A172 (cell line): ENCODE results near the gene CNOT1. TPM values are rescaled to one million over a fixed set of nuclear protein-coding genes. Genes with fewer than 3 reads are reported as not detected.
"Not testable (repeated sequence)": the region's sequence is repeated elsewhere in the genome, so short reads cannot be mapped to it uniquely, and the experiment has no call there.

Experiments used
- DNase-seq: peaks from one replicate; pipeline ENCODE4 v3.0.0-alpha.2; 2015; ENCODE audit warnings: low spot score
- total RNA-seq: library from RNA; depleted of rRNA; stranded (reverse); fragments of >200 nt; shearing (Covaris generic); gene quantifications from 2 replicates; pipeline ENCODE4 v1.2.3, GENCODE V29; 2014

CNOT1 gene
- total RNA-seq, 1 experiment from 2014 or later, result 60.4 TPM

DNA sequence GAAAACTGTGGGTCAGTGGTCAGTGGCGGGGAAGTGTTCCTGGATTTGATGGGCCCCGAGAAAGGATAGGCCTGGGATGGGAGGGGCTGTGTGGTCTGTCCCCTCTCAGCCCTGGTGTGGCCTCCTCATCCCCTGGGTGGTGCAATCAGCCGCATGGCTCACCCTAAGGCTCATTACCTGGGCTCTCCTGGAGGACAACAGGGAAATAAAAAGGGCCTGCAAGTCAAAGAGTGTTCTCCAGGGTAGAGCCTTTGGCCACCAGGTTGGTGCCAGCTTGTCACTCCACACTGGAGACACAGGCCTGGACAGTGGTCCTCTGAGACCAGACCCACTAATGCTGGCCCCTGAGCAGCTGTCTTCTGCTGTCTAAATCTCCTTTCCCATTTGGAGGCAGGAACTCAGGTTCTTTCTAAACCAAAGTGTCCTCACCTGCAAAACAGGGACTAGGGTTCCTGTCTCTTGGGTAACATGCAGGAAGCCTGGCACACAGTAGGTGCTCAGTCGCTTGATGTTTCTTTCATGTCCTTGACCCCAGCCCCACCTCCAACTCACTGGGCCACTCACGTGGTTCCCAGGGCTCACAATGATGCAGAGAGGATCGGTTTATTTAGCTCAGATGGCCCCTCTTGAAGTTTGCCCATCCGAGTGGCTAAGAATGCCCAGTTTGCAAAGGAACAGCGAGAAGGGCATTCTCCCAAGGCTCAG lies 127.3 kb downstream of the CNOT1 start:
- no peak for DNase-seq

DNA sequence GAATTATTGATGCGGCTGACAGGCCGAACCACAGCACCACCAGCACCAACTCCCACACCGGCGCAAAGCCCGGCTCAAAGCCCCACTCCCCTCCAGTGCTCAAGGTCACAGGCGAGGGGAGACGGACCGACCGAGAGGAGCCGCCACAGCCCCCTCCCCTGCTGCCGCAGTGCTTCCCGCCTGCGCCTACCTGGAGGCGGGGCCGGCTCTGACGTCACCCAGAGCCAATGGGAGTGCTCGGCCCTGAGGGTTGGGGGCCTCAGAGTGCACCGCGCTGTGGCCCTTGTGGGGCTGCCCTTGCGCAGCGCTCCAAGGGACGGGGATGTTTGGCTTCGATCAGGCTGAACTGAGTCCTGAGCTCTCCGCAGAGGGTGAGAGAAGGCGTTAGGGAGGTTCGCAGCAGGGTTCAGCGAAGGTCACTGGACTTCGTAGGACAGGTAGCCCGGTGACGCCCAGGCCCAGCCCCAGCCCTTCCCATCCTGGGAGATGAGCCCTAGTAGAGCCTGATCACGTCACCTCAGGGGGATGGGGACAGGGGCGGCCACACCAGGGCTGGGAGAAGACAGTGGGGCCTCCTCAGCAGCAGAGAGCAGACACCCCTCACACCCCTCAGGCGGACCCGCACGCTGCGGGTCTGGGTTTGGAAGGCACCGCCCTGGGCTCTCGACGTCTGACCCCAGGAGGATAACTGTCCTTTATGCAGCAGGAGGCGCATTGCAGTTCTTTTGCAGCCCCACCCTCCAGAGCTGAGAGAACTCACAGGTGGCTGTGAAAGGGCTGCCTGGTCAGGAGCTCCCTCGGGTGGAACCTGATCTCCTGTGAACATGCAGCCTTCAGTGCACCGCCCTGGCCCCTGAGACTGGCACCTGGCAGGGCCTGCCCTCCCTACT lies 128.1 kb downstream of the CNOT1 start:
- DNase-seq, result no peak

DNA sequence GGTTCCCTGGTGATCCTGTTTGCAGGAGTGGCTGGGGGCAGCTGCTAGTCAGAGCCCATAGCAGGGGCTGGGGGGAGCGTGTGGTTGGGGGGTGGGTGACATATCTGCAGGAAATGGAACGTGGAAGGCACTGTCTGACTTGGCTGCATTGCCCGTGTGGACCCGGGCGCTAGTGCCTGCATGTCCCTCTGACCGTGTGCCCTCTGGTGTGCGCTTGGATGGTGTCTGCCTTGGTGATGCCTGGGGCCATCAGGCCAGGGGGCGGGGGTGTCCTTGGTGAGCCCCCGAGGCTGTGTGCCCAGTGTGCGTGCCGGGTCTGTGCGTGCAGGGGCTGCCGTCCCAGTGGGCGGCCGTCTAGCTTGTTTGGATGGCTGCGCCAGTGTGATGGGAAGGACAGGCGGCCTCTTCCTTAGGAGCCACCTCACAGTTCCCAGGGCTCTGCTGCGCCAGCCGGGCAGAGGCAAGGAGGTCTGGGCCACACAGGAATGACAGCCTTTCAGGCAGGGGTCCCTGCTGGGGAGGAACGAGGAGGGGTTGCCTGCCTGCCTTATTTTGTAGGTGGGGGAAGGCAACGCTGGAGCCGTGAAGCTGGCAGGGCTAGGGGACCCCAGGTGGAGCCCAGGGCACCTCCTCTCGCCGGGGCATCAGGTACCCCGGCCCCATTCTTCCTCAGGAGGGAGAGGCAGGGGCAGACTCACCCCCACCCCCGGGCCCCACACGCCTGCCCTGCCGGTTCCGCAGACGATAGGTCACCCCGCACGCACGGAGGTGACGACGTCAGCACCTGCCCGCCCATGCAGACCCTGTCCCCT lies 129.0 kb downstream of the CNOT1 start:
- no peak for DNase-seq

DNA sequence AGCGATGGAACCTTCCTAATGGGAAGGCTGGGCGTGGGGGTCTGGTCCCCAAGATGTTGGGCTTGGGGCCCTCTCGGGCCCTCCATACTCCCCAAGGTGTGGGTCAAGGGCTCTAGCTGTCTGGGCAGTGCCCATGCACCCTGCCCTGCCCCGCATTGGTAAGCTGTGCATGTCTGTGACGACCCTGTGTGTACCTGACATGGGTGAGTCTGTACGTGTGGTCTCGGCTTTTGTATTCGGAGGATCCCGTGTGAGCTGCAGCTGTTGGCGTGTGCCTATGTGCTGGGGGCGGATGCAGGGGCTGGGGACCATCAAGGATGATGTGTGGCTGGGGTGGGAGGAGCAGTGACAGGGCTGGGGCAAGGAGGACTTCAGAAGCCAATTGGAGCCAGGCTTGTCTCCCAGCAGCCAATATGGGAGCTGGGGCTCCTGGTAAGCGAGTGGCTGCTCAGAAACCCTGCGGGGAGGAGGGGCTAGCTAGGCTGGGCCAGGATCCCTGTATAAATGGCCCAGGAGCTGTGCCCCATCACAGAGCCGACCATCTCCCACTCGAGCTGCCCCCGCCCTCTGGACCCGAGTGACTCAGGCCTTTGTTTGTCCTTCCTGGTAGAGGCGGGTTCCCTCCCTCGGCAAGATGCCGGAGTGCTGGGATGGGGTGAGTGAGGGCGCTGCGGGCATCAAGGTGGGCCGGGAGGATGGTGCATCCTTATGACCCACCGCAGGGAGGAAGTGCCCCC lies 129.8 kb downstream of the CNOT1 start, which contains the start of gene NDRG4:
Gene NDRG4, plus strand, starts transcription at position 529 of the 737 bp plus-strand sequence. Its CDS starts 106 bp downstream, at position 635.
- DNase-seq, result peak; percentile 89

DNA sequence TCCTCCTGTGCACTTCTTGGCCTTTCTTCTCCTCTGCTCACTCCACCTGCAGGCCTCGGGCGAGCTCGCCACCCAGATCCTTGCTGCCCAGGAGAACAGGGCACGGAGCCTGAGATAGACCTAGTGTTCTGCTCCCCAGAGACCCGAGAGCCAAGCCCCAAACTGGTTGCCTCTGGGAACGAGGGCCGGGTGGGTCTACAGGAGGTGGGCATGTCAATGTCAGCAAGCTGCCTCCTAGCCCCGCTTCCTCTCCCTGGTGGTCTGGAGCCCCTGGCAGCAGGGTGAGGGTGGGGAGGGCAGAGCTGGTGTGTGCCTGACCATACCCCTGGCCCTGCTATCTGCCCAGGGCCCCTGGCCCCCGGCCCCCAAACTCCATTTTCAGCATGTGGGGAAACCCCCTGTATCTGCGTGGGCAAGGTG lies 130.5 kb downstream of the CNOT1 start:
- DNase-seq, result no peak

DNA sequence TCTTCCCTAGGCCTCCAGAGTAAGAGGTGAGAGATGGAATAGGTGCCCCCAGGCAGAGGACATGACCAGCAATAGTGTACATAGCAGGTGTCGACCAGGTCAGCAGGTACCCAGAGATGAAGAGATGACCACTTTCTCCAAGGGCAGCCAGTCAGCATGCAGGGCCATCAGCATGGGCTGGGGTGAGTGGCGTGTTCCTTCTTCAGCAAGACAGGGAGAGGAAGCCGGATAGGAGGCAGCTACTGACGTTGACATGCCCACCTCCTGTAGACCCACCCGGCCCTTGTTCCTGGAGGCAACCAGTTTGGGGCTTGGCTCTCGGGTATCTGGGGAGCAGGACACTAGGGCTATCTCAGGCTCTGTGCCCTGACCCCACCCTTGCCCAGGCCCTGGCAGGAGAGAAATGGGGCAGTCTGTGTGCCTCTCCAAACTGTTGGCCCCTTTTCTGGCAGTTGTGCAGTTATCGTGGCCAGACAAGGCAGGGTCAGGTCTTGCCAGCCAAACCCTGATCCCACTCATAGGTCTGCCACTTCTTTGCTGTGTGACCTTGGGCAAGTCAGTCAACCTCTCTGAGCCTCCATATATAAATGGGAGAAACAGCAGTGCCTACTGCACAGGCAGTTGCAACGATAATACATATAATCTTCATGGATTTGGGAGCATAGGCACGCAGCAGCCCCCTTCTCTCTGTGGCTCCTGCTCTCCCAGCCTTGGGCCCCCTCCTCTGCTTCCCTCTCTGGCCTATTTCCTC lies 131.1 kb downstream of the CNOT1 start:
- DNase-seq, result no peak

DNA sequence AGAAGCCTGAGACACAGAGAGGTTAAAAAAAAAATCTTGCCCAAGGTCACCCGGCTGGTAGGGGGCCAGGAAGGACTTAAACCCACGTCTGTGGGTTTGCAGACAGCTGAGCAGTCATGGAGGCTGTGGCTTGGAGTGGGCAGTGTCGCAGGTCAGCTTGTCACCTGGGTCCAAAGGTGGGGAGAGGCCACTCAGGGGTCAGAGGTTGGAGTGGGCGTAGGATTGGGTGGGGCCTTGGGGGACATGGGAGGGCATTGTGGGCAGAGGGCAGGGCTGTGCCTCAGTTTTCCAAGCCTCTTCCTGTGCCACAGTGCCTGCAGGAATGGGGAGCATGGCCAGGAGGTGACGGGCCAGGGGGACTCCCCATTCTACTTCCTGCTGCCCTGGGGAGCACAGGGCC lies 131.7 kb downstream of the CNOT1 start:
- no peak for DNase-seq

DNA sequence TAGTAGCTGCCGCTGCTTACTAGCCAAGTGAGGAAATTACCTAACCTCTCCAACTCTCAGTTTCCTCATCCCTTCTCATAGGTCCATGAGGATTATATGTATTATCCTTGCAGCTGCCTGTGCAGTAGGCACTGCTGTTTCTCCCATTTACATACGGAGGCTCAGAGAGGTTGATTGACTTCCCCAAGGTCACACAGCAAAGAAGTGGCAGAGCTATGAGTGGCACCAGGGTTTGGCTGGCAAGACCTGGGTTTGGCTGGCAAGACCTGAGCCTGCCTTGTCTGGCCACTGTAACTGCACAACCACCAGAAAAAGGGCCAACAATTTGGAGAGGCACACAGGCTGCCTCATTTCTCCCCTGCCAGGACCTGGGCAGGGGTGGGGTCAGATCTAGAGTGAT lies 132.2 kb downstream of the CNOT1 start:
- no peak for DNase-seq

DNA sequence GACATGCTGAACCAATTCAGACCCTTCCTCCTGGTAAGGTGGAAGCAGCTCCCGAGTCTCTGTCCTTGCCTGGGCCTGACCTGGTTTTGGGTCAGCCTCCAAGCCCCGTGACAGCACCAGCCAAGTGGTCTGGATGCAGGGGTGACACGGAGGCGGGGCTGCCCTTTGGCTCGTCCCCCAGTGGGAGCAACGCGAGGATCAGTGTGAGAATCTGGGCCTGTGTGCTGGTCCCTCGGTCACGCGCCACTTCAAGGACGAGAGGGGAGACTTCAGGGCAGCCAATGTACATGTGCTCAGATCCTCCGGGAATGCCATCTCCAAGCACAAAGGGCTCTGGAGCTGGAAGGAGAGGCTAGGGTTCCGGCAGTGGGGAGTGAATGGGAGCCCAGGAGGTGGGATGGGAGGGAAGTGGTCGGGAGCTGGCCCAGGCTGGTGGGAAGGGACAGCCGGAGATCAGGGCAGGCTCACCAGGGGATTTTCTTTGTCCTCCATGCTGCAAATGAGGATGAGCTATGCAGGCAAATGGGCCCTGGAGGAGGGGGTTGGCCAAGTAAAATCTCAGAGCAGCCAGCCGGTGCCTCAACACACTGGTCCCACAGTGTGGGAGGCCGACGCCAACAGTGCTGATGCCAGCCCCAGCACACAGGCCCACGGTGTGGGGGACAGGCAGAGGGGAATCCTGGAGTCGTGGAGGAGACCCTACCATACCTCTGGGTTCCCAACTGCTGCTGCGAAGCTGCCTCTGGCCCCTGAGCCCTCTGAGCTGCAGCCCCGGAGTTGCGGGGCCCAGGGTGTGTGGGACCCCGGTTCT lies 133.9 kb downstream of the CNOT1 start:
- no peak for DNase-seq

DNA sequence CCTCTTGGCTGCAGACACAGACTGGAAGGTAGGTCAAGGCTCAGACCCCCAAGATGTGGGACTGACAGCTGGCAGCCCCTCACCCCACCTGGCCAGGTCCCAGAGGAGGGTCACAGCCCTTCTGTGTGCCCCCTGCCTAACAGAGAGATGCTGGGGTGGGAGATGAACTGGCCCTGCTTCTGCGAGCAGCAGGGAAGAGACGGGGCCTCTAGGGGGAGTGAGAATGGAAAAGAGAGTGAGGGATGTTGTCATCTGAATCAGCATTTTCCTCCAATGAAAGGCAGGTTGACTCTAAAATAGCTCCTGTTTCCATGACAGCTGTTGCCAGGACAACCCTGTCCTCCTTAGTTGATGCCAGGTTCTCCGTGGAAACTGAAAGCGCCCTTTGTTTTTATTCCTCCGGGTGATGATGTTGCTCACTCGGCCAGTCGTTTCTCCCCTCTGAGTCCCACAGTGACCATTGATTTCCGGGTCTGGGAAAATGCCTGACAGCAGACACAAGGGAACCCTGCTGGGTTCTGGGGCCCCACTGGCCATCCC lies 134.6 kb downstream of the CNOT1 start:
- peak; percentile 99 for DNase-seq

DNA sequence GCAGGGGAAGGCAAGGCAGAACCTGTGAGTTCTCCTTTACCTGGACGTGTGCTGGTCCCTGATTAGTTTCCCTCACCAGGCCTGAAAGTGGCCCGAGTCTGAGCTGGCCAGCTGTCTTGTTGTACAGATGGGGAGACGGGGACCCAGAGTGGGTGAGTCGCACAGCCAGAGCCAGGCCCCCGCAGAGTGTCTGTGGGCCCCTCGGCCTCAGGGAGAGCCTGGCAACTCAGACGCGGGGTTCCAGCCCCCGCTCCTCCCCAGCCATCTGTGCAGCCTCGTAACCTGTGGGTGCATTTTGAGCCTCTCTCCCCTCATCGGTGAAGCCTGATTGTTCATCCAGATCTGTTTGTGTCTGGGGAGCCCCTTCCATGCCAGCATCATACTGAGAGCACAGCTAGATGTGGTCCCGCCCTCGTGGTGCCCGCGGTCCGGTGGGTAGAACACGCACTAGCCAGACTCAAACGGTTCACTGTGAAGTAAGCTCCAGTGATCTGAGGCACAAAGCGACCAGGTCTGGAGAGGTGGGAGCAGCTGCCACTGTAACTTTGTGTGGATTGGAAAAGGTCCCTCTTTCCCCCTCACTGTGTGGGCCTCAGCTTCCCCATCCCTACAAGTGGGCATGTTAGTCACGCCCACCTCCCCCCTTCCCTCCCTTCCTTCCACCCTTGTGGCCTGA lies 135.7 kb downstream of the CNOT1 start:
- DNase-seq, result no peak

DNA sequence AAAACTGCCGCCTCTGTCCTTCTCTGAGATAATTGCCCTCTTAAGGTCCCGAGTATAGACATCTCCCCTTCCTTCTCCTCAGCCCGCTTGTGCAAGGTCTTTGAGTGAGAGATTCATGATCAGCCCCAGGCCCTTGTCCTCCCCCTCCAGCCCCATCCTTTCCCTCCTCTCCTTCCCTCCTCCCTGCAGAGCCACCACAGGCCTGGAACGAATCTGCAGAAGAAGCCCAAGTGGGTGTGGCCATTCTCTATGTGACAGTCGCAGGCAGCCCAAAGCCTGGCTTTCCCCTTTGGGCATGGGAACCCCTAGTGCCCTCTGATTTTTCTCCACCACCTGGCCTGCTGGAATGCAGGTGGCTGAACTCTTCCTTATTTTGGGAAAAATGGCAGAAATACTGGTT lies 136.9 kb downstream of the CNOT1 start:
- no peak for DNase-seq

DNA sequence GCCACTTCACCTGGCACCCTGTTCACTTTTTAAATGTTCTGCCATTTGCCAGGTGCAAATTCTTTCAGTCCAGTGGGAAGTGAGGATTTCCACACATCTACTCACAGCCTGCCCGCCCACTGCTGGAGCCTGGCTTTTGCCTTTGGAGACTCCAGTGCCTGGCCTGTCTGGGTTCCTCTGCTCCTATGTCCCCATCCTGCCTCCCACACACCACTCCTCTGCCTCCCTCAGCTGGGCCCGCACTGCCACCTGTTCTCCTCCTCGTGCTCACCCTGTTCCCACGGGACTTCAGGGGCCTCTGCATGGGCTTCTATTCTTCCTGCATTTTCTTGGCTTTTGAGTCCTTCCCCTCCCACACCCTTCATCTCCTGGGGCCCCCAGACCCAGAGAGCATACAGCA lies 137.6 kb downstream of the CNOT1 start:
- DNase-seq, result no peak

DNA sequence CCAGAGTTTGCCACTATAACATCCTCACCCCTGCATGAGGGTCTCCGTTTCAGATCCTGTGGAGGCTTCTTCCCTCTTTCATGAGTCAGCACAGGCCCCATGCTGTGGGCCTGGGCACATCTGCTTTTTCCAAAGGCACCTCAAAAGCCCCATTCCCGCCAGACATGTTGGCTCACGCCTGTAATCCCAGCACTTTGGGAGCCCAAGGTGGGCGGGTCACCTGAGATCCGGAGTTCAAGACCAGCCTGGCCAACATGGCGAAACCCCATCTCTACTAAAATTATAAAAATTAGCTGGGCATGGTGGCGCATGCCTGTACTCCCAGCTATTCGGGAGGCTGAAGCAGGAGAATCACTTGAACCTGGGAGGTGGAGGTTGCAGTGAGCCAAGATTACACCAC lies 139.1 kb downstream of the CNOT1 start:
- not testable (repeated sequence) for DNase-seq

DNA sequence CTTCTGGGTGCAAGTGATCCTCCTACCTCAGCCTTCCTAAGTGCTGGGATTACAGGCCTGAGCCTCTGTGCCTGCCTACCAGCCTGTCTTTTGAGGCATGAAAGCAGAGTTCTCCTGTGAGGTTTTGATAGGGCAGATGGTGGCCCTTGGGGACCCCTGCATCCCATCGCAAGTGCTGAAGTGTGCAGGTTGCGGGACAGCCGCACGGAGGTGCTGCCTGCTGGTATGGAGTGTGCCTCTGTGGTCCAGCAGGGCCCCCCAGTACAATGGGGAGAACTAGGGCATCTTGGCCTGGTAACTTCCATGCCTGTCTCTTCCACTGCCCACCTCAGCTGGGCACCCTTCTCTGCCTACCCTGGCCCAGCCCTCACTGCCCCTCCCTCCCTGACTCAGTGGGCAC lies 139.6 kb downstream of the CNOT1 start:
- DNase-seq, result no peak

DNA sequence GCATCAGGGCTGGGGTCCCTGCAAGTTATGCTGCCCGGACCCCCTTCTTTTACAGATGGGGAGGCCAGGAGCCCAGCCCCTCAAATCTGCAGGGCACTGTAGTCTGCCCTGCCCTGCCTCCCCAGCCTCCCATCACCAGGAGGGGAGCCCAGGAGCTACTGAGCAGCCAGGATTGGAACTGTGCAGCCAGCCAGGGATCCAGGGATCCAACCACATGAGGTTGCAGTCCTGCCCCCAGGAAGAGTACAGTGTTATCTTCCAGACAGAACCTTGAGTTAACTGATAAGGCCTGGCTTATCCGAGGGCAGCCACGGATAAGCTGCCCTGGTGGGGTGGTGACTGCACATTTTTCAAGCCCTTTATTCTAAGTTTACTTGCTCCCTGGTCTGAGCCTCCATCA lies 141.1 kb downstream of the CNOT1 start:
- no peak for DNase-seq

DNA sequence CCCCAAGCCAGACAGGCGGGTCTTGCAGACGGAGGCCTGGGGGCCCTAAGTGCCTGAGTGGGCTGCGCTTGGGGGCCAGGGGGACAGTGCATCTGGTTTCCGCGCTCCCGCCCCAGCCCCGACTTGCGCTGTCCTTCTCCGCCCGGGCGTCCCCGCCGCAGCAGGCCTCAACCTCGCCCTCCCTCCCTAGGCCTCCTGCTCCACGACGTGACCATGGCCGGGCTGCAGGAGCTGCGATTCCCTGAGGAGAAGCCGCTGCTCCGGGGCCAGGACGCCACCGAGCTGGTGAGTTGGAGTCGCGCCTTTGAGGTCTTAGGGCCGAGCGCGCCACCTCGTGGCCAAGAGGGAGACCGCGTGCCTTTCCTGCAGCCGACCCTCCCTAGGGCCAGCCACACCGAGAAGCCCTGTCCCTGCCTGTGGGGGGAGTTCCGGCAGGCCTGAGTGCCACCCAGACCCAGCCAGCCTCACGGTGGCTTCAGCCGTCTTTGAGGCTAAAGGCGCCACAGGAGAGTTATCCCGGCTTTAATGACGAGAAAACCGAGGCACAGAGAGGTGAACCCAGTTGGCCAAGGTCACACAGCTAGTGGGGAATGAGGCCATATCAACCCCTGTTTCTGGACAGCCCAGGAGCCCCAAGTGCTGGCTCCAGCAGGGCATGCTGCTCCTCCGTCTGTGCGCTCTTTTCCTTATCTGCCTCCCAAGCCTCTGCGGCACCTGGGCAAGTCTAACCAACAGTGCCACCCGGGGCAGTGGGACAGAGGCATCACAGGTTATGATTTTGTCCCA lies 141.9 kb downstream of the CNOT1 start:
- DNase-seq, result peak; percentile 68
